ENCODE measurements around the gene CHCHD3.

CHCHD3 gene

DNA sequence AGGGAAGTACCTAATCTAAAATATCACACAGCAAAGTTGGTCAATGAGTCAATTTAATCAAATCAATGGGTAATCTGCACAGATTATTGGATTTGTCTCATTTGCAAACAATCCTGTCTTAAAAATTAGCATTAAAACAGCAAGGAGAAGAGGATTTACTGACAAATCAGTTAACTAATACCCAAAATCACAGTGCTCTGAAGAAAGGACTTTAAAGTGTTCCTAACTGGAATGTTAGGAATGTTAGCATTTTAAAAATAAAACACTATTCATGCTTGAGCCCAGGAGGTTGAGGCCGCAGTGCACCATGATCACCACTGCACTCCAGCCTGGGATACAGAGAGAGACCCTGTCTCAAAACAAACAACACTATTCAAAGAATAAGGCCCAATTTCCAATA lies 83.1 kb downstream of the CHCHD3 start:
- ChIA-PET CTCF (no interaction called here), POLR2A (no interaction called here)
- WGBS (ENCODE audit: insufficient coverage), result 100% methylated on average over 1 of the region's 1 CpG
- H3K4me3 ChIP-seq (ENCODE audit: control insufficient read depth in 1 of 7, extremely low read depth in 1 of 7, insufficient read depth in 4 of 7, low read depth in 2 of 7, low read length in 6 of 7), result no peak overlapping the region
- H3K9me3 ChIP-seq (ENCODE audit: control extremely low read depth in 1 of 5, control insufficient read depth in 4 of 5, insufficient read depth in 2 of 5, low read depth in 1 of 5, low read length in 4 of 5), result no peaks in the 10 kb centered on the region
- no peaks in the 10 kb centered on the region for H3K4me1 ChIP-seq (ENCODE audit: control extremely low read depth in 1 of 4, control insufficient read depth in 4 of 4, insufficient read depth in 4 of 4, low read length in 3 of 4)
- H3K27ac ChIP-seq (ENCODE audit: insufficient read depth in 1 of 2, low read depth in 1 of 2, low read length in 2 of 2, poor library complexity in 1 of 2, severe bottlenecking in 2 of 2), result no peak overlapping the region
- no peak for DNase-seq
- no peaks in the 10 kb centered on the region for H3K36me3 ChIP-seq (ENCODE audit: control insufficient read depth in 4 of 4, insufficient read depth in 4 of 4, low read length in 3 of 4)
- no peaks in the 10 kb centered on the region for H3K27me3 ChIP-seq (replicated peaks in 2 of 5; ENCODE audit: control insufficient read depth in 4 of 5, insufficient read depth in 5 of 5, low read length in 4 of 5)

GRCh38 chr7:132997505-132997904 lies 84.4 kb downstream of the CHCHD3 start:
- Histone ChIP-seq H3K27me3 (replicated peaks in 2 of 5; ENCODE audit: control insufficient read depth in 4 of 5, insufficient read depth in 5 of 5, low read length in 4 of 5) (no peaks in the 10 kb centered on the region), H3K27ac (ENCODE audit: insufficient read depth in 1 of 2, low read depth in 1 of 2, low read length in 2 of 2, poor library complexity in 1 of 2, severe bottlenecking in 2 of 2) (no peak overlapping the region), H3K9me3 (ENCODE audit: control extremely low read depth in 1 of 5, control insufficient read depth in 4 of 5, insufficient read depth in 2 of 5, low read depth in 1 of 5, low read length in 4 of 5) (no peaks in the 10 kb centered on the region), H3K36me3 (ENCODE audit: control insufficient read depth in 4 of 4, insufficient read depth in 4 of 4, low read length in 3 of 4) (no peaks in the 10 kb centered on the region), H3K4me1 (ENCODE audit: control extremely low read depth in 1 of 4, control insufficient read depth in 4 of 4, insufficient read depth in 4 of 4, low read length in 3 of 4) (no peaks in the 10 kb centered on the region), H3K4me3 (ENCODE audit: control insufficient read depth in 1 of 7, extremely low read depth in 1 of 7, insufficient read depth in 4 of 7, low read depth in 2 of 7, low read length in 6 of 7) (no peak overlapping the region)
- no CpG with 5 or more reads among the region's 1 CpG for WGBS (ENCODE audit: insufficient coverage)
- CTCF ChIA-PET, result no interaction called here
- POLR2A ChIA-PET, result no interaction called here
- DNase-seq, result no peak

- Histone ChIP-seq H3K4me1 (ENCODE audit: control extremely low read depth in 1 of 4, control insufficient read depth in 4 of 4, insufficient read depth in 4 of 4, low read length in 3 of 4) (no peaks in the 10 kb centered on the region), H3K9me3 (ENCODE audit: control extremely low read depth in 1 of 5, control insufficient read depth in 4 of 5, insufficient read depth in 2 of 5, low read depth in 1 of 5, low read length in 4 of 5) (no peaks in the 10 kb centered on the region), H3K36me3 (ENCODE audit: control insufficient read depth in 4 of 4, insufficient read depth in 4 of 4, low read length in 3 of 4) (no peaks in the 10 kb centered on the region), H3K4me3 (ENCODE audit: control insufficient read depth in 1 of 7, extremely low read depth in 1 of 7, insufficient read depth in 4 of 7, low read depth in 2 of 7, low read length in 6 of 7) (no peak overlapping the region), H3K27me3 (replicated peaks in 2 of 5; ENCODE audit: control insufficient read depth in 4 of 5, insufficient read depth in 5 of 5, low read length in 4 of 5) (no peaks in the 10 kb centered on the region), H3K27ac (ENCODE audit: insufficient read depth in 1 of 2, low read depth in 1 of 2, low read length in 2 of 2, poor library complexity in 1 of 2, severe bottlenecking in 2 of 2) (no peak overlapping the region)
- 93% methylated on average over 16 of the region's 17 CpGs for whole genome bisulfite sequencing (ENCODE audit: insufficient coverage)
- ChIA-PET CTCF (no interaction called here), POLR2A (no interaction called here)
- DNase-seq, result no peak
Measured at GRCh38 chr7:132996581-132997242, 85.2 kb downstream of the CHCHD3 start.

- 100% methylated on average over 3 of the region's 5 CpGs for WGBS (ENCODE audit: insufficient coverage)
- H3K36me3 ChIP-seq (ENCODE audit: control insufficient read depth in 4 of 4, insufficient read depth in 4 of 4, low read length in 3 of 4), result no peaks in the 10 kb centered on the region
- ChIA-PET CTCF (no interaction called here), POLR2A (no interaction called here)
- H3K27ac ChIP-seq (ENCODE audit: insufficient read depth in 1 of 2, low read depth in 1 of 2, low read length in 2 of 2, poor library complexity in 1 of 2, severe bottlenecking in 2 of 2), result no peak overlapping the region
- H3K4me3 ChIP-seq (ENCODE audit: control insufficient read depth in 1 of 7, extremely low read depth in 1 of 7, insufficient read depth in 4 of 7, low read depth in 2 of 7, low read length in 6 of 7), result no peak overlapping the region
- H3K4me1 ChIP-seq (ENCODE audit: control extremely low read depth in 1 of 4, control insufficient read depth in 4 of 4, insufficient read depth in 4 of 4, low read length in 3 of 4), result no peaks in the 10 kb centered on the region
- H3K27me3 ChIP-seq (replicated peaks in 2 of 5; ENCODE audit: control insufficient read depth in 4 of 5, insufficient read depth in 5 of 5, low read length in 4 of 5), result no peaks in the 10 kb centered on the region
- DNase-seq, result no peak
- H3K9me3 ChIP-seq (ENCODE audit: control extremely low read depth in 1 of 5, control insufficient read depth in 4 of 5, insufficient read depth in 2 of 5, low read depth in 1 of 5, low read length in 4 of 5), result no peaks in the 10 kb centered on the region
Measured at GRCh38 chr7:132993377-132994013, 88.4 kb downstream of the CHCHD3 start.

GRCh38 chr7:132991615-132992587 lies 90.0 kb downstream of the CHCHD3 start:
- H3K27ac ChIP-seq (ENCODE audit: insufficient read depth in 1 of 2, low read depth in 1 of 2, low read length in 2 of 2, poor library complexity in 1 of 2, severe bottlenecking in 2 of 2), result no peak overlapping the region
- DNase-seq, result no peak
- WGBS (ENCODE audit: insufficient coverage), result 98% methylated on average over 8 of the region's 9 CpGs

DNA sequence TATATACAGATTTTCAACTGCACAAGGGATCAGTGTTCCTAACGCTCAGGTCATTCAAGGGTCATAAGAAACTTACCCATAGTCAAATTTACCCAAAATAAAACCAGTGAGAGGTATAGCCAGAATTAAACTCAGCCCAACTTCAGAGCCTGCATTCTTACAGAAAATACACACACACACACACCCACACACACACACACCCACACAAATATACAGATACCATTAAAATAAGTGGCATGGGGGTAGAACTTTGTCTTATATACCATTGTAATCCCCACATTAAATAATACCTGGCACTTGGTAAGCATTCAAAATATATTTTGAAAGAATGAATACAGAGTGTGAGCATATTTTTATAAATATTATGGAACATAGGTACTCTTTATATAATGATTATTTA lies 93.8 kb downstream of the CHCHD3 start:
- H3K27ac ChIP-seq (ENCODE audit: insufficient read depth in 1 of 2, low read depth in 1 of 2, low read length in 2 of 2, poor library complexity in 1 of 2, severe bottlenecking in 2 of 2), result no peak overlapping the region
- WGBS (ENCODE audit: insufficient coverage), result 88% methylated on average over 1 of the region's 1 CpG
- POLR2A ChIA-PET, result no interaction called here
- H3K27me3 ChIP-seq (replicated peaks in 2 of 5; ENCODE audit: control insufficient read depth in 4 of 5, insufficient read depth in 5 of 5, low read length in 4 of 5), result no peaks in the 10 kb centered on the region
- H3K4me3 ChIP-seq (ENCODE audit: control insufficient read depth in 1 of 7, extremely low read depth in 1 of 7, insufficient read depth in 4 of 7, low read depth in 2 of 7, low read length in 6 of 7), result no peak overlapping the region
- H3K36me3 ChIP-seq (ENCODE audit: control insufficient read depth in 4 of 4, insufficient read depth in 4 of 4, low read length in 3 of 4), result no peaks in the 10 kb centered on the region
- no peaks in the 10 kb centered on the region for H3K4me1 ChIP-seq (ENCODE audit: control extremely low read depth in 1 of 4, control insufficient read depth in 4 of 4, insufficient read depth in 4 of 4, low read length in 3 of 4)
- DNase-seq, result no peak
- peaks cover 0 to 11% (median 3%) of the 10 kb centered on the region in 5 experiments for H3K9me3 ChIP-seq (ENCODE audit: control extremely low read depth in 1 of 5, control insufficient read depth in 4 of 5, insufficient read depth in 2 of 5, low read depth in 1 of 5, low read length in 4 of 5)
- CTCF ChIA-PET, result no interaction called here

More at GRCh38 chr7:132991615-132992587, 90.0 kb downstream of the CHCHD3 start:
- Histone ChIP-seq H3K36me3 (ENCODE audit: control insufficient read depth in 4 of 4, insufficient read depth in 4 of 4, low read length in 3 of 4) (no peaks in the 10 kb centered on the region), H3K27me3 (replicated peaks in 2 of 5; ENCODE audit: control insufficient read depth in 4 of 5, insufficient read depth in 5 of 5, low read length in 4 of 5) (no peaks in the 10 kb centered on the region), H3K4me3 (ENCODE audit: control insufficient read depth in 1 of 7, extremely low read depth in 1 of 7, insufficient read depth in 4 of 7, low read depth in 2 of 7, low read length in 6 of 7) (no peak overlapping the region), H3K4me1 (ENCODE audit: control extremely low read depth in 1 of 4, control insufficient read depth in 4 of 4, insufficient read depth in 4 of 4, low read length in 3 of 4) (no peaks in the 10 kb centered on the region), H3K9me3 (ENCODE audit: control extremely low read depth in 1 of 5, control insufficient read depth in 4 of 5, insufficient read depth in 2 of 5, low read depth in 1 of 5, low read length in 4 of 5) (peaks cover 0 to 4% (median 2%) of the 10 kb centered on the region in 5 experiments)
- CTCF ChIA-PET, result interaction anchor here (0.8 to 1.3 kb wide), 3 partner anchors 10 to 28 kb away, joined by 3 to 4 read pairs (median 3); no protein-coding TSS in a partner anchor
- POLR2A ChIA-PET, result no interaction called here

GRCh38 chr7:132980402-132980801 lies 101.5 kb downstream of the CHCHD3 start:
- no CpG with 5 or more reads among the region's 1 CpG for WGBS (ENCODE audit: insufficient coverage)
- ChIA-PET CTCF (no interaction called here), POLR2A (interaction anchor here (0.5 kb wide), 1 partner anchor 619 kb away, joined by 3 read pairs; no protein-coding TSS in a partner anchor)
- DNase-seq, result no peak
- Histone ChIP-seq H3K27ac (ENCODE audit: insufficient read depth in 1 of 2, low read depth in 1 of 2, low read length in 2 of 2, poor library complexity in 1 of 2, severe bottlenecking in 2 of 2) (no peak overlapping the region), H3K36me3 (ENCODE audit: control insufficient read depth in 4 of 4, insufficient read depth in 4 of 4, low read length in 3 of 4) (no peaks in the 10 kb centered on the region), H3K27me3 (replicated peaks in 2 of 5; ENCODE audit: control insufficient read depth in 4 of 5, insufficient read depth in 5 of 5, low read length in 4 of 5) (no peaks in the 10 kb centered on the region), H3K4me1 (ENCODE audit: control extremely low read depth in 1 of 4, control insufficient read depth in 4 of 4, insufficient read depth in 4 of 4, low read length in 3 of 4) (peaks cover 0 to 10% (median 1%) of the 10 kb centered on the region in 4 experiments), H3K4me3 (ENCODE audit: control insufficient read depth in 1 of 7, extremely low read depth in 1 of 7, insufficient read depth in 4 of 7, low read depth in 2 of 7, low read length in 6 of 7) (no peak overlapping the region), H3K9me3 (ENCODE audit: control extremely low read depth in 1 of 5, control insufficient read depth in 4 of 5, insufficient read depth in 2 of 5, low read depth in 1 of 5, low read length in 4 of 5) (no peaks in the 10 kb centered on the region)

Data from common myeloid progenitor, CD34-positive (primary cell).